HG03442 (cell line): ENCODE measurements around the gene PLCG2.
A peak's percentile ranks its signal among the peaks of the same experiment; 100 is the strongest.
"Not testable (repeated sequence)": the region's sequence is repeated elsewhere in the genome, so short reads cannot be mapped to it uniquely, and the experiment has no call there.

Source experiments
- ATAC-seq: cut with Tn5 transposase; IDR thresholded peaks from one replicate; pipeline ENCODE4 v1.9.1; 2021; ENCODE audit warnings: mild to moderate bottlenecking, moderate library complexity; ENCODE audit not compliant: unreplicated experiment

PLCG2 gene

GRCh38 chr16:81987121-81987520 lies 208.0 kb downstream of the PLCG2 start:
- no peak for ATAC-seq

- ATAC-seq: no peak
Measured at GRCh38 chr16:81987706-81988105, 208.6 kb downstream of the PLCG2 start.

GRCh38 chr16:81992859-81993258 lies 213.8 kb downstream of the PLCG2 start:
- no peak for ATAC-seq

DNA sequence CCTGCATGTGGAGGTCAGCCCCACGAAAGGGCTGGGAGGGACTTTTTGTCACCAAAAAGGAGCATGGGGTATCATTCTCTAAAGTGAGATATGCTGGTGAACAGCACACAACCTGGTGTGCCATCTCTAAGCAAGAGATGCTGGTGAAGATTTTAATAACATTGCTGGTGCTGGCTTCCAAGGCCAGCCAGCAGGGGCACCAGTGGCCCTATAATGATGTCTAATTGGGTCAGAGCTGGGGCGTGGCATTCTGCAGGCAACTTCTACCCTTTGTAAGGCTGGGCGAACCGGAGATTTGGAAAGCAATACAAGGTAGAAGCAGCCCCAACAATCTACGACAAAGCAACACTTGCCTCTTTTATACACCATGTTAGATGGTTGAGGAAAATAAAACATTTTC lies 215.4 kb downstream of the PLCG2 start:
- ATAC-seq: no peak

GRCh38 chr16:81995651-81996050 lies 216.6 kb downstream of the PLCG2 start:
- ATAC-seq: no peak

DNA sequence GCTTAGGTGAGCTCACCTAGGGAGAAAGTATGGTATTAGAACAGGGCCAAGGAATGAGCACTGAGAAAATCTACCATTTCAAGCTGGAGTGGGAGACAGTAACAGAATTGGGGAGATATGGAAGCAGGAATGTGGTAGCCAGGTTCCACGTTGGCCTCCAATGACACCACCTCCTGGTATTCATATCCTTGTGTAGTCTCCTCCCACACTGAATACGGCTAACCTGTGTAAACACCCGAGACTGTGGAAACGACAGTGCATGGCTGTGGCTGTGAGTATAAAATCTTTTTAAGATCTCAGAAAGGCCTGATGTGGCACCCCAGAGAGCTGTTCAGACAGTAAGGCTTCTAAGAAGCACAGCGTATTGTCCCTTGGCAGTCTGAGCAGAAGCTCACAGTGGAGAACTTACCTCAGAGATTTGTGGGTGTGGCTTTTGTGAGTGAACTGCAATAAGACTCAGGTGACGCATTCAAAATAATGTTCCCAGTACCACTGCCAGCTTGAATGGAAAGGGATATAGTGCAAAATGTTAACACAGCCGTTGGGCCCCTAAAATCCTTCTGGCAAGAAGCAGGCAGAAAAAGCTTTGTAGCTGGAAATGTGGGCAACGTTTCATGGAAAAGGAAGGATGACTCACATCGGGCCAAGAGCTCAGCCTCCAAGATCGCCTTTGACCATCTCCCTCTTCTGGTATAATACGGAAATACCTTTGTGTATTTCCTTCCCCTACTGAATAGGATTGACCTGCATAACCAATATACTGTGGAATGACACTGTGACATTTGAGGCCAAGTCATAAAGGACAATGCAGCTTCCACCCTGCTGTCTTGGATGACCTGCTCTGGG lies 217.8 kb downstream of the PLCG2 start:
- no peak for ATAC-seq

GRCh38 chr16:81997738-81998137 lies 218.6 kb downstream of the PLCG2 start:
- ATAC-seq: no peak

- ATAC-seq: no peak
Measured at GRCh38 chr16:82002831-82003230, 223.7 kb downstream of the PLCG2 start.

DNA sequence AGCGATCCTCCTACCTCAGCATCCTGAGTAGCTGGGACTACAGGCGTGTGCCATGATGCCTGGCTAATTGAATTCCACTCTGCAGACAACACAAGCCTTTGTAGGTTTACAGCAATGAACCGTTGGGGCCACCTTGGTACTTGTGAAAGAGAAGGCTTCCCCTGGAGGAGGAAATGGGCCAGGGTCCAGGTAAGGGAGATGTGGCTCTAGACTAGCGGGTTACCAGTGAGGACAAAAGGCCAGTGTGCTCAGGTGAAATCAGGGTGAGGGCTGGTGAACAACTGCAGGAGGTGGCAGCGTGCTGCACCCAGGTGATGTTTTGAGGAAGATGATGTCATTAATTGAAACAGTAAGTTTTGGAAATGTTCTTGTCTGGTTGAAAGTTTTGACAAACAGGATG lies 225.5 kb downstream of the PLCG2 start:
- no peak for ATAC-seq

DNA sequence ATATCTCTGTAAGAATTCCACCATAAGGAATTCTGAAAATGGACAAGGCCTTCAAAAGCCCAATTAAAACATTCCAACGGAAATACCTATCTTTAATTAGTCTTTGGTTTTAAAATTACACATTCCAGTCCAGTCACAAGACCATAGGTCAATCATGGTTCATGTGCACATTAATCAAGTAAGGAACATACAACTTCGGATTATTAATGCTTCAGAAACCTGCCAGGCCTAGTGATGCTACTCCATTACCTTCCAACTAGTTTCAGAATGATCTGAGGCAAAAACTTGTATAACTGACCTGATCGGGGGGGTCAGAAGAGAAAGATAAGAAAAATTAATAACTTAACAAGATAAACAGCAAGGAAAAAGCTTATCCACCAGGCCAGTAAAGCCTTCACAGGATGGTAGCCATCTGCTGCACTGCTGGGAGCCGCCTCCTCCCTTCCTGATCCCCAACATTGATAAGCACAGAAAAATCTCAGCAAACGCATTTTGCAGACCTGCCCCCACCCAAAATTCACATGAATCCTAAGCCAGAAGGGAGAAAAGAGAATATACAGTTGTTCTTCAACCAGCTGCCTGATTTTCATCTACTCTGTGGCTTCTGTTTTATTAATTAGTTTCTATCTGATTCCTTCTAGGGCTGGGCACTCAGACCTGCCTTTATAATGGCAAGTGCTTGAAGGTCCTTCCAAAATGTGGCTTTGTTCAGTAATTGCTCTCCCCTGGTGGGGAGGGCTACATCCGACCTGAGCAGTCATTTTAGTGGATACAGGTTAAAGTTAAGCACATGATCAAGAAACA lies 226.1 kb downstream of the PLCG2 start:
- no peak for ATAC-seq

DNA sequence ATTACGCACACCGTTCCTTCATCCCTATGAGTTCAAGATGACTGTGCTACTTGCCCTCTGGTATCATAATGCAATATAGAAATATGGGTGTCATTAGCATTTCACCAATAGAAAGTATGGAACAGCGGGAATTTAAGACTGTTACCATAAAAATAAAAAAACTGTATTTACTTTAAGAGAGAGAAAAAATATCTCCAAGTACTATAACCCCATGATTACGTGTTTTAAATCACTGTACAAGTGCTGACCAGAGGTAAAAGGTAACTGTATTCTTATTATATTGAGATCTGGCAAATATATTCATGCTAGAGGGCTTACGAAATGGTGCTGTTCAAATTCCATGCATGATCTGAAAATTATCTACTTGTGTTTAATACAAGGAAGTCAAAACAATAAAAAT lies 226.9 kb downstream of the PLCG2 start:
- no peak for ATAC-seq

GRCh38 chr16:82007189-82007588 lies 228.1 kb downstream of the PLCG2 start:
- ATAC-seq: no peak

- ATAC-seq: no peak
Measured at GRCh38 chr16:82008957-82009592, 230.0 kb downstream of the PLCG2 start.

- ATAC-seq: not testable (repeated sequence)
Measured at GRCh38 chr16:82009789-82010188, 230.7 kb downstream of the PLCG2 start.

DNA sequence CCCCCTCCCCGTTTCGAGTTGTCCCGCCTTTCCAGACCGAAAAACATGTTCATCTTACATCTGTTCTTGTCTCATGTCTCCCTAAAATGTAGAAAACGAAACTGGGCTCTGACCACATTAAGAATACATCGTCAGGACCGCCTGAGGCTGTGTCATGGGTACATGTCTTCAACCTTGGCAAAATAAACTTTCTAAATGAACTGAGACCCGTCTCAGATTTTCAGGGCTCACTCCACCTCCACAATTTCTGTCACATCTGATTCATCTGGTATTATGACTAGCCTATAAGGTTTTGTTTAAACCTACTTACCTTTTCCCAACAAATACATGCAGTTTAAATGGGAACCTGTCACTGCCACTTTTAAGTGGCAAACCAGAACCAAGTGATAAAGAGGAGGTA lies 231.6 kb downstream of the PLCG2 start:
- ATAC-seq: no peak

DNA sequence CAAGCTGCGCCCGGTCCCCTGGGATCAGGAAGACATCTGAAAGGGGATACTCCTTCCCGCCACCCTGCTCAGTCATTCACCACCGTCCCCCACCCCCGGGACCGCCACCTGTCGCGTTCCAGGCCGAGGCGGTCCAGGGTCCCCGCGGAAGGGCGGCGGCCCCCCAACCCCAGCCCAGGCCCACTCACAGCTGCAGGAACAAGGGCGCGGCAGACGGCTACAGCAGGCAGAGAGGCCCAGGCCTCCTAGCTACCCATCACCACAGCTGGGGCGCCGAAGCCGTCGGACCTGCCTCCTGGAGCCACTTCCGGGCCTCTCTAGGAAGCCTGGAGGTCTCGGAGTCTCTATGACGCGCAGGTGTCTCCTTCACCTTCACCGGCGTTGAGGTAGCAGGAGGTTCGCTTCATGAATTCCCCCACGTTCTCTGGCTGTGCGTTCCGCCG lies 232.1 kb downstream of the PLCG2 start, which contains the start of gene SDR42E1:
TSS of gene SDR42E1 (minus strand) at position 272 of the 443 bp plus-strand sequence. CDS start 10,612 bp downstream, outside the sequence.
- peak; percentile 92 for ATAC-seq
